ENCODE results near the gene IL18R1.

GRCh38 chr2:102439065-102439695, 83.6 kb downstream of the IL18R1 start:
- no peak for TF ChIP-seq POLR2A (IDR thresholded peaks at IDR 0.05)
- TF ChIP-seq, protein P1, sequence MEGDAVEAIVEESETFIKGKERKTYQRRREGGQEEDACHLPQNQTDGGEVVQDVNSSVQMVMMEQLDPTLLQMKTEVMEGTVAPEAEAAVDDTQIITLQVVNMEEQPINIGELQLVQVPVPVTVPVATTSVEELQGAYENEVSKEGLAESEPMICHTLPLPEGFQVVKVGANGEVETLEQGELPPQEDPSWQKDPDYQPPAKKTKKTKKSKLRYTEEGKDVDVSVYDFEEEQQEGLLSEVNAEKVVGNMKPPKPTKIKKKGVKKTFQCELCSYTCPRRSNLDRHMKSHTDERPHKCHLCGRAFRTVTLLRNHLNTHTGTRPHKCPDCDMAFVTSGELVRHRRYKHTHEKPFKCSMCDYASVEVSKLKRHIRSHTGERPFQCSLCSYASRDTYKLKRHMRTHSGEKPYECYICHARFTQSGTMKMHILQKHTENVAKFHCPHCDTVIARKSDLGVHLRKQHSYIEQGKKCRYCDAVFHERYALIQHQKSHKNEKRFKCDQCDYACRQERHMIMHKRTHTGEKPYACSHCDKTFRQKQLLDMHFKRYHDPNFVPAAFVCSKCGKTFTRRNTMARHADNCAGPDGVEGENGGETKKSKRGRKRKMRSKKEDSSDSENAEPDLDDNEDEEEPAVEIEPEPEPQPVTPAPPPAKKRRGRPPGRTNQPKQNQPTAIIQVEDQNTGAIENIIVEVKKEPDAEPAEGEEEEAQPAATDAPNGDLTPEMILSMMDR (IDR thresholded peaks at IDR 0.05) = no peak
